ENCODE data around the gene RBM24. TPM values are rescaled to one million over a fixed set of nuclear protein-coding genes. Genes with fewer than 3 reads are reported as not detected.

RBM24 gene
- not detected for polyA plus RNA-seq (2012; ENCODE audit: insufficient read depth, insufficient read length, low read depth)

DNA sequence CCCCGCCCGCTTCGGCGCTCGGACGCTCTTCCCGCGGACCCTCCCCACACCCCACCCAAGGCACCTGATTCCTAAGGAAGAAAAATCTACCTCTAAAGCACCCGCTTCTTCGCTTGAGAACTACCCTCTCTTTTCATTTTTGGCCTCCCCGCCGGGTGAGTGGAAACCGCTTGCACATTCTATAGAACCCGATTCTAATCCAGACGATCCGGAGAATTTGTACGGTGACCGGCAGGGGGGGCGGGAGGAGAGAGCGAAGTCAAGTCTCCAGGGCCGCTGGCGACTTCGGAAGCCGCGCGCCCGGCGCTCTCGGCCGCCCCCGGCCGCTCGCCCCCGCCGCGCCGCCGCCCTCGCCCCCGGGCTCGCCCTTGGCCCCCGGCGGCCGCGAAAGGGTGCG is at the start of gene RBM24:
TSS of gene RBM24 (plus strand) at position 262 of the 397 bp plus-strand sequence. CDS start 221 bp downstream, outside the sequence.
- Histone ChIP-seq H3K4me1 (no peaks in the 10 kb centered on the region), H3K27me3 (peaks cover 19% of the 10 kb centered on the region), H3K9me3 (no peaks in the 10 kb centered on the region), H3K4me3 (ENCODE audit: low read depth, low read length) (no peak within 1 kb of the TSS), H3K36me3 (no peaks in the 10 kb centered on the region)
- TF ChIP-seq, protein P1, sequence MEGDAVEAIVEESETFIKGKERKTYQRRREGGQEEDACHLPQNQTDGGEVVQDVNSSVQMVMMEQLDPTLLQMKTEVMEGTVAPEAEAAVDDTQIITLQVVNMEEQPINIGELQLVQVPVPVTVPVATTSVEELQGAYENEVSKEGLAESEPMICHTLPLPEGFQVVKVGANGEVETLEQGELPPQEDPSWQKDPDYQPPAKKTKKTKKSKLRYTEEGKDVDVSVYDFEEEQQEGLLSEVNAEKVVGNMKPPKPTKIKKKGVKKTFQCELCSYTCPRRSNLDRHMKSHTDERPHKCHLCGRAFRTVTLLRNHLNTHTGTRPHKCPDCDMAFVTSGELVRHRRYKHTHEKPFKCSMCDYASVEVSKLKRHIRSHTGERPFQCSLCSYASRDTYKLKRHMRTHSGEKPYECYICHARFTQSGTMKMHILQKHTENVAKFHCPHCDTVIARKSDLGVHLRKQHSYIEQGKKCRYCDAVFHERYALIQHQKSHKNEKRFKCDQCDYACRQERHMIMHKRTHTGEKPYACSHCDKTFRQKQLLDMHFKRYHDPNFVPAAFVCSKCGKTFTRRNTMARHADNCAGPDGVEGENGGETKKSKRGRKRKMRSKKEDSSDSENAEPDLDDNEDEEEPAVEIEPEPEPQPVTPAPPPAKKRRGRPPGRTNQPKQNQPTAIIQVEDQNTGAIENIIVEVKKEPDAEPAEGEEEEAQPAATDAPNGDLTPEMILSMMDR (IDR thresholded peaks at IDR 0.05; ENCODE audit: low read depth, low read length) = no peak
- DNase-seq = peak; percentile 18

DNA sequence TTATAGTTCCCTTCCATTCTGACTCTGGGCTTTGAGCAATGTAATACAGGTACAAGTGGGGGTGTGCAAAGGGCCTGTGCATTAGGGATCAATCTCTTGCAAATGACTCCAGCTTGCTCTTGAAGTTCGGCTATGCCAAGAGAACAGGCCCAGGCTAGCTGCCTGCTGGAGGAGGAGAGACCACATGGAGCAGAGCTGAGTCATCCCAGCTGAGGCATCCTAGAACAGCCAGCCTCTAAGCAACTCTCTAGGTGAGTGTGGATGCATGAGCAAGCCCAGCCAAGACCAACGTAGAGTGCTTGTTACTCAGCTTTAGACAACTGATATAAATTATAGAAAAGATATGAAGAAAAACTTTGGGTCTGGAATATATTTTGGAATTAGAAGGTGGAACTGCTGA is 47.6 kb upstream of the RBM24 start:
- H3K4me1 ChIP-seq = no peaks in the 10 kb centered on the region
- no peak for DNase-seq
- H3K4me3 ChIP-seq (ENCODE audit: low read depth, low read length) = no peak overlapping the region
- H3K36me3 ChIP-seq = no peaks in the 10 kb centered on the region
- no peaks in the 10 kb centered on the region for H3K27me3 ChIP-seq
- TF ChIP-seq, protein P1 (IDR thresholded peaks at IDR 0.05; ENCODE audit: low read depth, low read length) = no peak
- no peaks in the 10 kb centered on the region for H3K9me3 ChIP-seq

DNA sequence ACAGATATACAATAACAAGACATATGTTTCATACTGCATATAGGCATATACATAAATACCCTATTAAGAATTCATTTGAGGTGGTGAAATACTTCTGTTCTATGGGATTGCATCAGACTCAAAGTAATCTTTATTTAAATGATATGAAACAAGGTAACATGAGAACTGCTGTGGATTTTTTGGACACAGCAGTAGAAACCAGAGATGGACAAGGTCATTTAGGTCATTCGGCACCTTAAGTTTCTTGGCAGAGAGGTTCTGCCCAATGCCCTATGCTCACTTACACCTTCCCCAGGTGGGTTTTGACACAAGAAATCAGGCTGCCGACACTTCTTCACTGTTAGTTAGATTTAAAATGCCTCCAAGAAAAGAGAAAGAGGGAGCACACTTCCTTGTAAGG is 43.9 kb upstream of the RBM24 start:
- TF ChIP-seq, protein P1 (IDR thresholded peaks at IDR 0.05; ENCODE audit: low read depth, low read length) = no peak
- Histone ChIP-seq H3K9me3 (no peaks in the 10 kb centered on the region), H3K4me1 (no peaks in the 10 kb centered on the region), H3K27me3 (no peaks in the 10 kb centered on the region), H3K36me3 (no peaks in the 10 kb centered on the region), H3K4me3 (ENCODE audit: low read depth, low read length) (no peak overlapping the region)
- no peak for DNase-seq

DNA sequence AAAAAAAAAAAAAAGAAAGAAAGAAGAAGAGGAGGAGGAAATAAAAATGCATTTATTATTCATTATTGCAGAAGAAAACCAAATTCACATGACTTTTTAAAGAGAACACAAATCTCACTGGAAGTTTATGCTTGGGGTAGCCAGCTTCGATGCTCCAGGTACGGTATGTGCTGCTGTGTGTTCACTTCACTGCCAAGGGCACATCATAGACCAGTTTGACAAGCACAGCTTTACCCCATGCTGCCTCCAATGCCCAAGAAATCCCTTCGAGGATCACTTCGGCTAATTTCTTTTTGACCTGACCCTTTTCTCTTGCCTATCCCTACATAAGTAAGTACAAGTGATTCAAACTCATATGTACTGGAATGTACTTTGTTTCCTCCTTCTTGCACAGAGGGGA is 41.9 kb upstream of the RBM24 start:
- H3K9me3 ChIP-seq = no peaks in the 10 kb centered on the region
- H3K4me1 ChIP-seq = no peaks in the 10 kb centered on the region
- DNase-seq = no peak

DNA sequence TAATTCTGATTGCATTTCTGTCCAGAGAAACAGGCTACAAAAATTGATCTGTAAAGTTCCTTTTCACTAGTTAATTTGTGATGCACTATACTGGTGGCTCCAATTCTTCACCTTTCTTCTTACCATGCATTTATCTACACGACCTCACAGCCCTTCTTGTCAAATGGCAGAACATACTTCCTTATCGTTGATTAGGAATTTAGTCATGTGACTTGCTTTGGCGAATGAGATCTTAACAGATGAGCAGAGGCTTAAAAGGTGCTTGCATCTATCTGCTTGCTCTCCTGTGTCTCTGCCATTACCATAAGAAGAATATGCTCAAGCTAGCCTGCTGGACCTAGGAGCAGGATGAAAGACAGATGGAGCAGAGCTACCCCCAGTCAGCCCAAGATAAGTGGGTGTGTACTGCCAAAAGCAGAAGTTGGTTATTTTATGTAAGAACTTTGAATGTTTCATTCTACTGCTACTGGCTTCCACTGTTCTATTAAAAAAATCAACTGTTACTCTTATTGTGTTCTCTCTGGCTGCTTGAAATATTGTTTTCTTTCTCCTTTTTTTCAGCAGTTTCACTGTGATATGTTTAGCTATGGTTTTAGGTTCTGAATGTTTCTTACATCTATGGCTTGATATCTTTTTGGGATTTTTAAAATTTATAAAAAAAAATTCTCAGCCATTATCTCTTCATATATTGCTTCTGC is 40.2 kb upstream of the RBM24 start:
- no peaks in the 10 kb centered on the region for H3K36me3 ChIP-seq
- H3K4me1 ChIP-seq = no peaks in the 10 kb centered on the region
- DNase-seq = no peak
- no peaks in the 10 kb centered on the region for H3K9me3 ChIP-seq
- no peaks in the 10 kb centered on the region for H3K27me3 ChIP-seq
- TF ChIP-seq, protein P1 (IDR thresholded peaks at IDR 0.05; ENCODE audit: low read depth, low read length) = no peak
- H3K4me3 ChIP-seq (ENCODE audit: low read depth, low read length) = no peak overlapping the region

More for the DNA sequence above, 41.9 kb upstream of the RBM24 start:
- Histone ChIP-seq H3K27me3 (no peaks in the 10 kb centered on the region), H3K4me3 (ENCODE audit: low read depth, low read length) (no peak overlapping the region), H3K36me3 (no peaks in the 10 kb centered on the region)
- TF ChIP-seq, protein P1 (IDR thresholded peaks at IDR 0.05; ENCODE audit: low read depth, low read length) = no peak

DNA sequence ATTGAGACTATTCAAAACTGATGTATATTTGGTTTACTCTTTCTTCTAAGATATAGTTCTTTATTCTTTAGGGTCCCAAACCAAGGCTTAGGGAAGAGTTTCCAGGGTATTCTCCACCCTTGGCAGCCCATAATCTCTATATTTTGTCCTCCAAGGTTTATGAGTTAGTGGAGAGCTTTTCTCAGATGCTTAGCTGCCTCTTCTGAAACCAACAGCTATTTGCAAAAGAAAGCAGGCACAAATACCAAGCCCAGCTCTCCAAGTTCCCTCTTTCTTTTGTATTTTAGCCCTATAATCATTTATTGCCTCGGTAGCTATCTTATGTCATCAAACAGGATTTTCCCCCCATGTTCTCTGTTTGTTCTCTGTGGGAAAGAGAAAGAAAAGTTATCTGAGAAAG is 39.1 kb upstream of the RBM24 start:
- no peak for DNase-seq
- H3K9me3 ChIP-seq = no peaks in the 10 kb centered on the region
- TF ChIP-seq, protein P1 (IDR thresholded peaks at IDR 0.05; ENCODE audit: low read depth, low read length) = no peak
- H3K36me3 ChIP-seq = no peaks in the 10 kb centered on the region
- no peaks in the 10 kb centered on the region for H3K4me1 ChIP-seq
- no peak overlapping the region for H3K4me3 ChIP-seq (ENCODE audit: low read depth, low read length)
- no peaks in the 10 kb centered on the region for H3K27me3 ChIP-seq

All from BE2C (cell line).